SW 1271 (cell line): ENCODE data around the gene PRMT3.
"Not testable (repeated sequence)": the region's sequence is repeated elsewhere in the genome, so short reads cannot be mapped to it uniquely, and the experiment has no call there.

Source experiments
- DNase-seq, 2 experiments: peaks; one replicate each; lab custom pipeline; 2025; lab: John Stamatoyannopoulos, UW

The PRMT3 gene

DNA sequence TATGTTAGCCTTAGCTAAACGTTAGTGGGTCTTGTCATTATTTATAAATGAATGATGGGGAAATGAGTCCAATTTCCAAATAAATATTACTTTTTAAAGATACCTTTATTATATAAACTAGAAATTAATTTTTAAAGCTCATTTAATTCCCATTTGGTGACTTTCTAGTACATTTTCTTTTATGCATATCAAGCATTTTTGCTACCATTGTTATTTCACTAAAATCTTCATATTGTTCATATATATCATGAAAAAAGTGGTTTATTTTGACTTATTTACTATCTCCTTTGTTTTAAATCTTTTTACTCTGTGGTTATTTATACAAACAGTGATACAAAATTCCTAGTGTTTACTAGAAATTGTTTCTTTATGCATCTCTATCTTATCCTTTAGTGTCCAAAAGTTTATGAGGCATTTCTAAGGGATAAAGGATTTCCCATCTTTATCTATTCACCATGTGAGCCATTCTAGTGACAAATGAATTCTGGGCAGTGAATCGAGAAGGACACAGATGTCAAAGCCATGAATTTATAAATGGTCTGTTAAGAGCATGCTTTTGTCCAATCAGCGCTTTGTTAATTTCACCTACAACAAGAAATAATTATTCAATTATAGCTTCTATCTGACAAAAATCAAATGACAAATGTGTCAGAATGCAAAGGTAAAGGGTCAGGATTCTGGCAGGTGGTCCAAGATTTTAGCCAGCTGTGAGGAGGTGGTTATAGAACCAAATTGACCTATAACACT lies 70.6 kb downstream of the PRMT3 start:
- no peak for DNase-seq

GRCh38 chr11:20458905-20459632 lies 71.6 kb downstream of the PRMT3 start:
- no peak for DNase-seq

- no peak for DNase-seq
Observed at GRCh38 chr11:20459865-20460264, 72.3 kb downstream of the PRMT3 start.

GRCh38 chr11:20464518-20464917 lies 77.0 kb downstream of the PRMT3 start:
- no peak for DNase-seq

GRCh38 chr11:20467487-20468185 lies 80.1 kb downstream of the PRMT3 start:
- no peak for DNase-seq

- DNase-seq = no peak
Observed at GRCh38 chr11:20470348-20470747, 82.8 kb downstream of the PRMT3 start.

- DNase-seq = not testable (repeated sequence)
Observed at GRCh38 chr11:20471929-20472328, 84.4 kb downstream of the PRMT3 start.

GRCh38 chr11:20474176-20474881 lies 86.8 kb downstream of the PRMT3 start:
- no peak for DNase-seq

DNA sequence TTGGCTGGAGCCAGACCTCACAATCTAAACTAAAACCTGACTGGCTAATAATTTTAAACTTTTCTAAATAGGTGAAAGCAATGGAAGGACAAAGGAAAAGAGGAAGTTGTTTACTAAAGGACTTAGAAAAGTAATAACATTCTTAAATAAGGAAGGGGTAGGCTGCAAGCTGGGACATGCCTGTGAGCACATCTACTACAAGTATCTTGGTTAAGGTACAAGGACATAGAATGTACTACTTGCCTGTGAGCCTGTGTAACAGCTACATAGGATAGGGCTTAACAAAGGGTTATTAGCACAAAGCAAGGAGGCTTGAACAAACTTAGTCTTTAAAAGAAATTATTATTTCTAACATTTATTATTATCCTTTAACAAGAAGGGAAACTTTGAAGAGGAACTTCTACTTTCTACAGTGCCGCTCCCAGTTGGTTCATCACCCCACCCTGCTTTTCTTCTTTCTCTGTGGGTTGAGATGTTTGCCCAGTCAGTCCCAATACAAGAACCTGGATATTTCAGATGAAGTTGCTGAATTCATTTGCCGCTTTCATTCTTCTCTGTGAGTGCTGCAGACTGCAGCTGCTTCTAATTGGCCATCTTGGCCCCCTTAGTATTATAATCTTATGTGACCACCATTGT lies 87.5 kb downstream of the PRMT3 start:
- DNase-seq = no peak

GRCh38 chr11:20477418-20478090 lies 90.0 kb downstream of the PRMT3 start:
- DNase-seq = no peak

GRCh38 chr11:20479513-20479912 lies 92.0 kb downstream of the PRMT3 start:
- no peak for DNase-seq

- no peak for DNase-seq
Observed at GRCh38 chr11:20483931-20484330, 96.4 kb downstream of the PRMT3 start.

GRCh38 chr11:20484416-20484815 lies 96.9 kb downstream of the PRMT3 start:
- DNase-seq = not testable (repeated sequence)

- DNase-seq = no peak
Observed at GRCh38 chr11:20488352-20488751, 100.8 kb downstream of the PRMT3 start.

GRCh38 chr11:20489948-20490347 lies 102.4 kb downstream of the PRMT3 start:
- no peak for DNase-seq

DNA sequence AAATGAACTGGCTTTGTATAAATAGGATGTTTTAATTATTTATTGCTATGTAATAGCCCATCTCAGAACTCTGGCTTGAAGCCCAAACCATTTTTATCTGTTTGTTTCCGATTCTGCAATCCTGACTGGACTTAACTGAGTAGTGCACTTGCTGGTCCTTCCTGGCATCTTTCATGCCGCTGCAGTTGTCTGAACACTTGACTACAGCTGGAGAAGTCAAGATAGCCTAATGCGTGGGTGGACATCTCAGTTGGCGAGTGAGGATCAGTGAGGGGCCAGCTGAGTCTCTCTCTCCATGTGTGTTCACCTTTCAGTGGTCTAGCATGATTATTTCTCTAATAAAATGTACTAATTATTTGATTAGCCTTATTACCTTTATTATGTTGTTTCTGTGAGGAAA lies 105.8 kb downstream of the PRMT3 start:
- no peak for DNase-seq

DNA sequence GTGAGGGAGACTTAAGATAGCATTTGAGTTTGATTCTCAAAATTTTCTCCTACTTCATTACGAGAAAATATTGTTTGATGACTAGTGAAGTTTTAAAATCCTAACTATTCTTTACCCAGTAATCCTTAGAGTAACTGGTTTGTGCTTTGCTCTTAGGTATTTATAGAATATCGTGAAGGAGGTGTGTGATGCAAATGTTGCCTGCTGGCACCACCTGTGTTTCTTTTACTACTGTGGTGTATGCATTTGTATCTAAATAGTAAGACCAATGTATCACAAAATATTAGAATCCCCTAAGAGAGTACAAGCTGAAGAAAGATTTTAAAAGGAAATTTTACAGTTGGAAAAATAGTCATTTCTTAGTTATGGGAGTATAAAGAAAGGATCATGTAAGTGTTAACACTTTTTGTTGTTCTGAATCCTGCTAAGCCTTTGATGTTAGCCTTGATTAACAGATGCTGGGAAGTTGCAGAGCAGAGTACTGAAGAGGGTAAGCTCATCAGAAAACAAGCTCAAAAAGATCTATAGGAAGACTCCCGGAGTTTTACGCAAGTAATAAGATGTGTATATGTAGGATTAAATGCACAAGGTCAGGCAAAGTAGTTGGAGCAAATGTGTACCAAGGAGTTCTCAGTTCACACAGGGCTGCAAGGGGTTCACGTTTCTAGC lies 109.7 kb downstream of the PRMT3 start:
- no peak for DNase-seq

- DNase-seq = no peak
Observed at GRCh38 chr11:20501252-20501651, 113.7 kb downstream of the PRMT3 start.

DNA sequence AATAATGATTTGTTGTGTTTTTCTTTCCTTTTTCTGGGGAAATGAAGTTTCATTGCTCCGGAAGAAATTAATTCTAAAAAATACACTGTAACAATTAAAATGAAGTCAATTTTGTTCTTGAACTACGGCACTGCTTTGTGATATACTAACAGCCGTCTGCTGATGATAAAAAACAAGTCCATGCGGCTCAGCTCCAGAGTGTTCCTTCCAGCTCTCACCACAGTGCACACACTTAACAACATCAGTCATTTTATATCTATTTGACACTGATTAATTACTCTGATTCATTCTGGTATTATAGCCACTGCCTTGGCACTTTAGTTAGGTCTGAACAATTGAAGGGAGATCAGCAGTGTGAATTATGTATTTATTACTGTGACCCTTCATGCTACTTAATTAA lies 114.5 kb downstream of the PRMT3 start:
- no peak for DNase-seq

GRCh38 chr11:20511982-20512381 lies 124.5 kb downstream of the PRMT3 start:
- no peak for DNase-seq

- DNase-seq = no peak
Observed at GRCh38 chr11:20512869-20513268, 125.4 kb downstream of the PRMT3 start.
